ENCODE measurements around the gene FAAH. TPM values are rescaled to one million over a fixed set of nuclear protein-coding genes. Genes with fewer than 3 reads are reported as not detected.

FAAH gene
- total and polyA plus RNA-seq, 2 of the 13 experiments (the other 11 are each of a cell fraction or from before 2014, with no cell fraction given) = 5.4 to 11.0 TPM

GRCh38 chr1:46401964-46402626 lies 8.0 kb downstream of the FAAH start (continued):
- TF ChIP-seq ZNF660 (CRISPR knock-in tag; IDR thresholded peaks at IDR 0.05; ENCODE audit: borderline replicate concordance, low read depth) (no peak), MAFF (IDR thresholded peaks at IDR 0.05; ENCODE audit: low read depth, low read length) (no peak), NR2F6 (IDR thresholded peaks at IDR 0.05) (no peak), NR2F6 (CRISPR knock-in tag; IDR thresholded peaks at IDR 0.05) (peak; percentile 47; the same call in 1 of the 2 replicates), BORCS8-MEF2B (CRISPR knock-in tag; IDR thresholded peaks at IDR 0.05) (peak; percentile 81), ZXDC (CRISPR knock-in tag; IDR thresholded peaks at IDR 0.05) (peak; percentile 51; the same call in 1 of the 2 replicates), ZNF24 (IDR thresholded peaks at IDR 0.05) (no peak), ZNF292 (CRISPR knock-in tag; IDR thresholded peaks at IDR 0.05; ENCODE audit: borderline replicate concordance, low read depth) (peak; percentile 62; the same call in 1 of the 2 replicates), MTA1 (CRISPR knock-in tag; IDR thresholded peaks at IDR 0.05; ENCODE audit: borderline replicate concordance) (peak; percentile 55; the same call in 1 of the 2 replicates), KDM4B (CRISPR knock-in tag; IDR thresholded peaks at IDR 0.05) (peak; percentile 52; the same call in 1 of the 2 replicates), ZZZ3 (CRISPR knock-in tag; IDR thresholded peaks at IDR 0.05; ENCODE audit: borderline replicate concordance) (no peak), MXD3 (CRISPR knock-in tag; IDR thresholded peaks at IDR 0.05) (0 out of 2 replicates have a peak, but pooled peaks have one; percentile 21), ZNF484 (CRISPR knock-in tag; IDR thresholded peaks at IDR 0.05; ENCODE audit: borderline replicate concordance, low read depth) (no peak), RBM39 (IDR thresholded peaks at IDR 0.05; ENCODE audit: low read depth, low read length, poor library complexity, severe bottlenecking) (no peak), PBX2 (CRISPR knock-in tag; IDR thresholded peaks at IDR 0.05) (no peak)
- TF ChIP-seq, protein P1, sequence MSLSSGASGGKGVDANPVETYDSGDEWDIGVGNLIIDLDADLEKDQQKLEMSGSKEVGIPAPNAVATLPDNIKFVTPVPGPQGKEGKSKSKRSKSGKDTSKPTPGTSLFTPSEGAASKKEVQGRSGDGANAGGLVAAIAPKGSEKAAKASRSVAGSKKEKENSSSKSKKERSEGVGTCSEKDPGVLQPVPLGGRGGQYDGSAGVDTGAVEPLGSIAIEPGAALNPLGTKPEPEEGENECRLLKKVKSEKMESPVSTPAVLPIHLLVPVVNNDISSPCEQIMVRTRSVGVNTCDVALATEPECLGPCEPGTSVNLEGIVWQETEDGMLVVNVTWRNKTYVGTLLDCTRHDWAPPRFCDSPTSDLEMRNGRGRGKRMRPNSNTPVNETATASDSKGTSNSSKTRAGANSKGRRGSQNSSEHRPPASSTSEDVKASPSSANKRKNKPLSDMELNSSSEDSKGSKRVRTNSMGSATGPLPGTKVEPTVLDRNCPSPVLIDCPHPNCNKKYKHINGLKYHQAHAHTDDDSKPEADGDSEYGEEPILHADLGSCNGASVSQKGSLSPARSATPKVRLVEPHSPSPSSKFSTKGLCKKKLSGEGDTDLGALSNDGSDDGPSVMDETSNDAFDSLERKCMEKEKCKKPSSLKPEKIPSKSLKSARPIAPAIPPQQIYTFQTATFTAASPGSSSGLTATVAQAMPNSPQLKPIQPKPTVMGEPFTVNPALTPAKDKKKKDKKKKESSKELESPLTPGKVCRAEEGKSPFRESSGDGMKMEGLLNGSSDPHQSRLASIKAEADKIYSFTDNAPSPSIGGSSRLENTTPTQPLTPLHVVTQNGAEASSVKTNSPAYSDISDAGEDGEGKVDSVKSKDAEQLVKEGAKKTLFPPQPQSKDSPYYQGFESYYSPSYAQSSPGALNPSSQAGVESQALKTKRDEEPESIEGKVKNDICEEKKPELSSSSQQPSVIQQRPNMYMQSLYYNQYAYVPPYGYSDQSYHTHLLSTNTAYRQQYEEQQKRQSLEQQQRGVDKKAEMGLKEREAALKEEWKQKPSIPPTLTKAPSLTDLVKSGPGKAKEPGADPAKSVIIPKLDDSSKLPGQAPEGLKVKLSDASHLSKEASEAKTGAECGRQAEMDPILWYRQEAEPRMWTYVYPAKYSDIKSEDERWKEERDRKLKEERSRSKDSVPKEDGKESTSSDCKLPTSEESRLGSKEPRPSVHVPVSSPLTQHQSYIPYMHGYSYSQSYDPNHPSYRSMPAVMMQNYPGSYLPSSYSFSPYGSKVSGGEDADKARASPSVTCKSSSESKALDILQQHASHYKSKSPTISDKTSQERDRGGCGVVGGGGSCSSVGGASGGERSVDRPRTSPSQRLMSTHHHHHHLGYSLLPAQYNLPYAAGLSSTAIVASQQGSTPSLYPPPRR (CRISPR knock-in tag; IDR thresholded peaks at IDR 0.05; ENCODE audit: borderline replicate concordance) = 0 out of 2 replicates have a peak, but pooled peaks have one; percentile 16
- TF ChIP-seq, protein P2, sequence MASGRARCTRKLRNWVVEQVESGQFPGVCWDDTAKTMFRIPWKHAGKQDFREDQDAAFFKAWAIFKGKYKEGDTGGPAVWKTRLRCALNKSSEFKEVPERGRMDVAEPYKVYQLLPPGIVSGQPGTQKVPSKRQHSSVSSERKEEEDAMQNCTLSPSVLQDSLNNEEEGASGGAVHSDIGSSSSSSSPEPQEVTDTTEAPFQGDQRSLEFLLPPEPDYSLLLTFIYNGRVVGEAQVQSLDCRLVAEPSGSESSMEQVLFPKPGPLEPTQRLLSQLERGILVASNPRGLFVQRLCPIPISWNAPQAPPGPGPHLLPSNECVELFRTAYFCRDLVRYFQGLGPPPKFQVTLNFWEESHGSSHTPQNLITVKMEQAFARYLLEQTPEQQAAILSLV (CRISPR knock-in tag; IDR thresholded peaks at IDR 0.05; ENCODE audit: borderline replicate concordance) = no peak; the same call in 1 of the 2 replicates
